ENCODE data around the gene WNT2. TPM values are rescaled to one million over a fixed set of nuclear protein-coding genes. Genes with fewer than 3 reads are reported as not detected.
"Not testable (repeated sequence)": the region's sequence is repeated elsewhere in the genome, so short reads cannot be mapped to it uniquely, and the experiment has no call there.

The WNT2 gene
- total RNA-seq, 2 experiments from 2014 or later: not detected

GRCh38 chr7:117323851-117324711, 1.2 kb upstream of the WNT2 start:
- no peaks in the 10 kb centered on the region for H3K9me3 Mint-ChIP-seq (ENCODE audit: low read depth)
- H3K36me3 Mint-ChIP-seq: peaks cover 2% of the 10 kb centered on the region
- ATAC-seq (no peak), DNase-seq (no peak)
- no peak overlapping the region for H3K27ac Mint-ChIP-seq
- CTCF ChIA-PET: no interaction called here
- H3K27me3 Mint-ChIP-seq: peaks cover 60% of the 10 kb centered on the region
- peaks cover 4% of the 10 kb centered on the region for H3K4me1 Mint-ChIP-seq
- H3K4me3 Mint-ChIP-seq: no peak overlapping the region

- peaks cover 4% of the 10 kb centered on the region for H3K4me1 Mint-ChIP-seq
- peaks cover 2% of the 10 kb centered on the region for H3K36me3 Mint-ChIP-seq
- no peaks in the 10 kb centered on the region for H3K9me3 Mint-ChIP-seq (ENCODE audit: low read depth)
- no peak for DNase-seq
- H3K4me3 Mint-ChIP-seq: no peak overlapping the region
- peaks cover 60% of the 10 kb centered on the region for H3K27me3 Mint-ChIP-seq
- CTCF ChIA-PET: no interaction called here
- H3K27ac Mint-ChIP-seq: no peak overlapping the region
- no peak for ATAC-seq
Observed at GRCh38 chr7:117323305-117323850, 520 bp upstream of the WNT2 start.

DNA sequence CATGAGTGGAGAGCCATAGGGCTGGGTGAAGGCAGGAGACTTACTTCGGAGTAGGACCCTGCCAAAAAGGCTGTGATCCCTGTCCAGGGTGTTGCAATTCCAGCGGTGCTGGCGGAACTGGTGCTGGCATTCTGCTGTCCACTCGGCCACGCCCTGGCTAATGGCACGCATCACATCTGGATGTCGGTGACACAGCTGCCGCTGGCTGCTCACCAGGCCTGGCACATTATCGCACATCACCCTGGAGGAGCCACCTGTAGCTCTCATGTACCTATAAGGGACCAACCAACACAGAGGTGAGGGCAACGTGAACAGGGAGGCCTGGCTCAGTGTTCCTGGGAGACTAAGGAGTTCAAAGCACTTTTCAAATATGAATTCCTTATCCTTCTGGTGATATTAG, 2.3 kb downstream of the WNT2 start:
- Mint-ChIP-seq H3K4me1 (peaks cover 4% of the 10 kb centered on the region), H3K9me3 (ENCODE audit: low read depth) (no peaks in the 10 kb centered on the region), H3K27ac (no peak overlapping the region), H3K27me3 (peaks cover 60% of the 10 kb centered on the region), H3K4me3 (no peak overlapping the region), H3K36me3 (peaks cover 2% of the 10 kb centered on the region)
- ATAC-seq (no peak), DNase-seq (no peak)
- CTCF ChIA-PET: no interaction called here

GRCh38 chr7:117319181-117319580, 3.7 kb downstream of the WNT2 start:
- no peak for DNase-seq
- Mint-ChIP-seq H3K27me3 (peaks cover 48% of the 10 kb centered on the region), H3K9me3 (ENCODE audit: low read depth) (no peaks in the 10 kb centered on the region), H3K4me1 (peaks cover 4% of the 10 kb centered on the region), H3K4me3 (no peak overlapping the region), H3K27ac (no peak overlapping the region), H3K36me3 (peaks cover 2% of the 10 kb centered on the region)
- ATAC-seq: no peak
- CTCF ChIA-PET: no interaction called here

DNA sequence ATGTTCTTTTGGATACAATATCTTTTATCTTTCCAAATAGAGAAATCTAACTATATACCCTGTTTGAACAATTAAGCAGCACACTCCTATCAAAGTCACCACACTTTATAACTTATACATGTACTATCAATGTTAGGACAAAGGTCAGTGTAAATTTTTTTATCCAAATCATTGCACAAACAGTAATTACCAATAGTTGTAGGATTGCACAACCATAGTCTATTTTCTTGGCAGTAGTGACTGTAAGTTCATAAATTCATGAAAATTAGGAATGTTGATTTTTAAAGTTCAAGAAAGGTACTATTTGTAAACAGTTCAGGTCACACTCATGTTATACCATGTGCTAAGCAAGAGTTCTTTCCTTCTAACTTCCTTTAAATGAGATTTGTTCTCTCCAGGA, 9.3 kb downstream of the WNT2 start:
- Mint-ChIP-seq H3K27ac (no peak overlapping the region), H3K4me1 (no peaks in the 10 kb centered on the region), H3K36me3 (no peaks in the 10 kb centered on the region), H3K9me3 (ENCODE audit: low read depth) (no peaks in the 10 kb centered on the region), H3K27me3 (peaks cover 14% of the 10 kb centered on the region), H3K4me3 (no peak overlapping the region)
- ATAC-seq (no peak), DNase-seq (no peak)
- CTCF ChIA-PET: no interaction called here

- no peak overlapping the region for H3K4me3 Mint-ChIP-seq
- H3K9me3 Mint-ChIP-seq (ENCODE audit: low read depth): no peaks in the 10 kb centered on the region
- H3K4me1 Mint-ChIP-seq: no peaks in the 10 kb centered on the region
- DNase-seq: no peak
- H3K27ac Mint-ChIP-seq: no peak overlapping the region
- no peaks in the 10 kb centered on the region for H3K36me3 Mint-ChIP-seq
- CTCF ChIA-PET: no interaction called here
- peaks cover 12% of the 10 kb centered on the region for H3K27me3 Mint-ChIP-seq
- ATAC-seq: no peak
Observed at GRCh38 chr7:117312593-117313580, 10.0 kb downstream of the WNT2 start.

DNA sequence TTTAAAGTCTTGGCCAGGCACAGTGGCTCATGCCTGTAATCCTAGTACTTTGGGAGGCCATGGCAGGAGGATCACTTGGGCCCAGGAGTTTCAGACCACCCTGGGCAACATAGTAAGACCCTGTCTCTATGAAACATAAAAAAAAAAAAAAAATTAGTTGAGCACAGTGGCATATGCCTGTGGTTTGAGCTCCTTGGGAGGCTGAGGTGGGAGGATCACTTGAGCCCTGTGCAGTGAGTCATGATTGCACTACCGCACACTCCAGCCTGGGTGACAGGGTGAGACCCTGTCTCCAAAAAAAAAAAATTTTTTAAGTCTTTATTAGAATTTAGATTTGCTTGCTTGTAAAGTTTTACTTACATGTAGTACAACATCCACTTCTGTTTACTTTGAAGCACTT, 14.0 kb downstream of the WNT2 start:
- H3K27ac Mint-ChIP-seq: no peak overlapping the region
- CTCF ChIA-PET: no interaction called here
- no peak overlapping the region for H3K4me3 Mint-ChIP-seq
- no peak for ATAC-seq
- no peaks in the 10 kb centered on the region for H3K4me1 Mint-ChIP-seq
- no peaks in the 10 kb centered on the region for H3K9me3 Mint-ChIP-seq (ENCODE audit: low read depth)
- H3K36me3 Mint-ChIP-seq: no peaks in the 10 kb centered on the region
- no peak for DNase-seq
- peaks cover 13% of the 10 kb centered on the region for H3K27me3 Mint-ChIP-seq

GRCh38 chr7:117302396-117302795, 20.5 kb downstream of the WNT2 start:
- no peaks in the 10 kb centered on the region for H3K9me3 Mint-ChIP-seq (ENCODE audit: low read depth)
- H3K4me3 Mint-ChIP-seq: no peak overlapping the region
- H3K27me3 Mint-ChIP-seq: no peaks in the 10 kb centered on the region
- H3K27ac Mint-ChIP-seq: no peak overlapping the region
- CTCF ChIA-PET: no interaction called here
- H3K36me3 Mint-ChIP-seq: no peaks in the 10 kb centered on the region
- DNase-seq: no peak
- ATAC-seq: no peak
- no peaks in the 10 kb centered on the region for H3K4me1 Mint-ChIP-seq

DNA sequence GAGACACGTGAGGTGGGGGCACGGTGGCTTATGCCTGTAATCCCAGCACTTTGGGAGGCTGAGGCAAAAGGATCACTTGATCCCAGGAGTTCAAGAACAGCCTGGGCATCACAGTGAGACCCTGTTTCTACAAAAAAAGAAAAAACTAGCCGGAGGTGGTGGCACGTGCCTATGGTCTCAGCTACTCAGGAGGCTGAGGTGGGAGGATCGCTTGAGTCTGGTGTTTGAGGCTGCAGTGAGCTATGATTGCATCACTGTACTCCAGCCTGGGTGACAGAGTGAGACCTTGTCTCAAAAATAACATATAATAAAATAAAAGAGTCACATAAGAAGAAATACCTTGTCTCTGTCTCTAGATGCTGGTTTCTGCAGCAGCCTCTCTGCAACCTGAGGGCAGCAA, 22.4 kb downstream of the WNT2 start:
- ATAC-seq; H3K9me3 Mint-ChIP-seq (ENCODE audit: low read depth); CTCF ChIA-PET; DNase-seq; H3K4me3 Mint-ChIP-seq; H3K27me3 Mint-ChIP-seq; H3K36me3 Mint-ChIP-seq; H3K4me1 Mint-ChIP-seq; H3K27ac Mint-ChIP-seq: not testable (repeated sequence)

DNA sequence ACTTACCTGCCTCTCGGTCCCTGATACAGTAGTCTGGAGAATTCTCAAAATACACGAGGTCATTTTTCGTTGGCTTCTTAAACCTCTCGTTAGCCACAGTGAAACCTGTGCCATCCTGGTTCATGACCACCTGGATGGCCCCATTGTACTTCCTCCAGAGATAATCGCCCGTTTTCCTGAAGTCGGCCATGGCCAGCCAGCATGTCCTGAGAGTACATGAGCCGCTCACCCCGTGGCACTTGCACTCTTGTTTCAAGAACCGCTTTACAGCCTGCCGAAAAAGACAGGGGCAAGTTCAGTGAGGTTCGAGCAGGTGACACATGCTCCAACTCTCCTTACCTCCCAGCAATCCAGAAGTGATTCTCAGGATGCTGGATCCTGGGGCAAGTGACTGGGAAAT, 25.3 kb downstream of the WNT2 start:
- Mint-ChIP-seq H3K4me1 (no peaks in the 10 kb centered on the region), H3K9me3 (ENCODE audit: low read depth) (no peaks in the 10 kb centered on the region), H3K4me3 (no peak overlapping the region), H3K36me3 (no peaks in the 10 kb centered on the region), H3K27ac (no peak overlapping the region), H3K27me3 (no peaks in the 10 kb centered on the region)
- ATAC-seq (no peak), DNase-seq (no peak)
- CTCF ChIA-PET: no interaction called here

- CTCF ChIA-PET: no interaction called here
- Mint-ChIP-seq H3K4me1 (no peaks in the 10 kb centered on the region), H3K27ac (no peak overlapping the region), H3K4me3 (no peak overlapping the region), H3K27me3 (no peaks in the 10 kb centered on the region), H3K9me3 (ENCODE audit: low read depth) (no peaks in the 10 kb centered on the region), H3K36me3 (no peaks in the 10 kb centered on the region)
- DNase-seq: no peak
- ATAC-seq: no peak
Observed at GRCh38 chr7:117296066-117296465, 26.8 kb downstream of the WNT2 start.

GRCh38 chr7:117285826-117286225, 37.0 kb downstream of the WNT2 start:
- H3K27ac Mint-ChIP-seq: no peak overlapping the region
- DNase-seq (no peak), ATAC-seq (no peak)
- no peaks in the 10 kb centered on the region for H3K36me3 Mint-ChIP-seq
- no peaks in the 10 kb centered on the region for H3K9me3 Mint-ChIP-seq (ENCODE audit: low read depth)
- CTCF ChIA-PET: no interaction called here
- no peak overlapping the region for H3K4me3 Mint-ChIP-seq
- peaks cover 5% of the 10 kb centered on the region for H3K27me3 Mint-ChIP-seq
- no peaks in the 10 kb centered on the region for H3K4me1 Mint-ChIP-seq

GRCh38 chr7:117284692-117285091, 38.2 kb downstream of the WNT2 start:
- H3K4me1 Mint-ChIP-seq: no peaks in the 10 kb centered on the region
- DNase-seq: no peak
- H3K27me3 Mint-ChIP-seq: peaks cover 3% of the 10 kb centered on the region
- no peak overlapping the region for H3K4me3 Mint-ChIP-seq
- no peak overlapping the region for H3K27ac Mint-ChIP-seq
- H3K36me3 Mint-ChIP-seq: no peaks in the 10 kb centered on the region
- CTCF ChIA-PET: no interaction called here
- no peak for ATAC-seq
- no peaks in the 10 kb centered on the region for H3K9me3 Mint-ChIP-seq (ENCODE audit: low read depth)

DNA sequence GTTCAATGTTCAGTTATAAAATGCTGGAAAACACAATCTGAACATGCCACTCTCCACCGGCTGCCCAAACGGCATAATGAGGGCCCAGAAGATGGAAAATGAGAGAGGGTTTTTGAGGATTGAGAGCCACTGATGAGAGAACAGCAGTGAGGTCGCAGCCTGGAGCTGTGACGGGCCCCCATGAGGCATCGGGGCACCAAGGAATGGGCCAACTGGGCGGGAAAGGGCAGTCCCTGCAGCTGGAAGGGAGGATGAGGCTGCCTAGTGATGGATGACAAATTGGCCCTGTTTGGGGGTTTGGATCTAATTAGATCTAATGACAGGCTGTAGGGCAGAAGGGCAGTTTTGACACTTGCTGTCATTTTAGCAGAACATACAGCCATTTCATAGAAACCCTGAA, 39.1 kb downstream of the WNT2 start:
- peaks cover 2% of the 10 kb centered on the region for H3K27me3 Mint-ChIP-seq
- no peak for ATAC-seq
- CTCF ChIA-PET: no interaction called here

More for the DNA sequence above, 39.1 kb downstream of the WNT2 start:
- no peaks in the 10 kb centered on the region for H3K36me3 Mint-ChIP-seq
- no peak overlapping the region for H3K27ac Mint-ChIP-seq
- no peaks in the 10 kb centered on the region for H3K9me3 Mint-ChIP-seq (ENCODE audit: low read depth)
- no peaks in the 10 kb centered on the region for H3K4me1 Mint-ChIP-seq
- no peak overlapping the region for H3K4me3 Mint-ChIP-seq
- no peak for DNase-seq

Data from activated CD8-positive, alpha-beta memory T cell treated with anti-CD3 and anti-CD28 coated beads, Interleukin-2, amount 10 ng/mL, durations not matched to agents 7 days and 5 days (primary cell).